ENCODE results near the gene ITPKA.

Gene ITPKA

GRCh38 chr15:41491889-41492288 lies 1.8 kb upstream of the ITPKA start:
- no peak for ATAC-seq

- ATAC-seq: no peak
These were observed 973 bp upstream of the ITPKA start for GRCh38 chr15:41492597-41493204.

GRCh38 chr15:41493902-41494189 lies 172 bp downstream of the ITPKA start:
- peak; percentile 14 to 27 for ATAC-seq

GRCh38 chr15:41494190-41494921 lies 682 bp downstream of the ITPKA start:
- no peak for ATAC-seq

DNA sequence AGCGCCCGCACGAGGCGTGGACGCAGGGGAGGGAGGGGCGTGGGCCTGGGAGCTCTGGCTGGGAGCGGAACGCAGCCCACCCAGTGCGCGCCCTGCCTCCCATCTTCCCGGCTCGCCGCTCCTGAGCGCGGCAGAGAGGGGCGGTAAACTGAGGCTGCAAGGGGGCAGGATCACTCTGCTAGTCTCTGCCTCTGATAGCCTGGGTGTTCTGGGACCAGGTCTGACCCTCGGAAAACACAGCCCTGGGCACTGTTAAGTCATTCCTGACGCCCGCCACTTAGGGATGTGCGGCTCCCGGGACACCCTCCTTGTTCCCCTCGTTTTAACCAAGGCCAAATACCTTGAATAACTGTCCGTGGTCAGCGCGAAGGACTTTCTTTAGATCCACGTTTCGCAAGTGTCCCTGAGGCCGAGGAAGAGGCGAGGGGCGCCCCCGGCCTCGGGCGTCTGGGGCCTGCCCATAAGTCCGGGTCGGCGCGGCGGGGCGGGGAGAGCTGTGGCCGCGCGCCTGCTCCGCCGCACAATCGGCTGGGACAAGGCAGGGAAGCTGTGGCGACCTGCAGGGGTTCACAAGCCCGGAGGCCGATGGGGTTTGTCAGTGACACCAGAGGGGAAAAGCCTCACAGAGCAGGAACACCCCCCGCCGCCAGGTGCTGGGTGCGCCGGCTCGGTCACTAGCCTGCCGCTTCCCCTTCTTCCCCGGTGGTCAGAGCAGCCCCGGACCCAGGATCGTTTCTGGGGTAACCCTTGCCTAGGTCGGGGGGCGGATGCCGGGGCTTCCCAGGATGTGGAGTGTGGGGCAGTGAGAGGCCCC lies 1.5 kb downstream of the ITPKA start:
- ATAC-seq: no peak

DNA sequence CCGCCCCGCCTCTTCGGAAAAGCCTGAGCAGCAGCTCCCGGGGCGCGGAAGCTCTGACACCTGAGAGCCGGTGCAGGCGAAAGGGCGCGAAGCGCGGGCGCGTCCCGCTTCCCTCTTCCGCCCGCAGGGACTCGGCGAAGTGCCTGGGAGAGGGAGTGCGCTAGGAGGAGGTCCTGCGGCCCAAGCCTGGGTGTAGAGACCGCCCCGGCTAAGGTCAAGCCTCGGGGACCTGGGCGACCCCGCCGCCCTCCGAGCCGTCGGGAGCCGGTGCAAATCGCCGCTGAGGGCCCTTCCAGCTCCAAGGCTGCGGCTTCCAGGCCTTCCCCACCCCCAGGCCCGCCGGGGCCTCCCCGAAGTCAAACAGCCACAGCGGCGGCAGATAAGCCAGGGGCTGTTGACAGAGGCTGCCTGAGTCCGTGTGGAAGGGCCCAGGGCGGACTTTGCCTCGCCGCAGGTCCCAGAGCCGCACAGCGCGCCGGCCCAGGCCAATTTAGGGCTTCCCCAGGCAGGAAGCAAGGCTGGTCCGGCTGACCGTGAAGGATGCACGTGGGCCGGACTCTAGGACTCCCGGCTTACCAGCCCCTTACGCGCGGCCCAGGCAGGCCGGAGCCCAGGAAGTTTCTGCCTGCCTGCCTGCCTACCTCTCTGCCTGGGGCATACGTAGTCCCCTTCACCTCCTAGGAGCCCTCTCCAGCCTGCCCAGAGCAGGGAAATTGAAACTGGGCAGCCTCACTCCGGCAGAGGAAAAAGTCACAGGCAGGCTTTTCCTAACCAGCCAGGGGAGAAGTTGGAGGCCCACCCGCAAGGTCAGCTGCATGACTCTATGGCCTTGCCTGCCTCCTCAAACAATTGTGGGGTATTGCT lies 2.3 kb downstream of the ITPKA start:
- ATAC-seq: no peak

- no peak for ATAC-seq
These were observed 5.0 kb downstream of the ITPKA start for GRCh38 chr15:41498657-41499056.

GRCh38 chr15:41499109-41499851 lies 5.6 kb downstream of the ITPKA start:
- ATAC-seq: no peak

DNA sequence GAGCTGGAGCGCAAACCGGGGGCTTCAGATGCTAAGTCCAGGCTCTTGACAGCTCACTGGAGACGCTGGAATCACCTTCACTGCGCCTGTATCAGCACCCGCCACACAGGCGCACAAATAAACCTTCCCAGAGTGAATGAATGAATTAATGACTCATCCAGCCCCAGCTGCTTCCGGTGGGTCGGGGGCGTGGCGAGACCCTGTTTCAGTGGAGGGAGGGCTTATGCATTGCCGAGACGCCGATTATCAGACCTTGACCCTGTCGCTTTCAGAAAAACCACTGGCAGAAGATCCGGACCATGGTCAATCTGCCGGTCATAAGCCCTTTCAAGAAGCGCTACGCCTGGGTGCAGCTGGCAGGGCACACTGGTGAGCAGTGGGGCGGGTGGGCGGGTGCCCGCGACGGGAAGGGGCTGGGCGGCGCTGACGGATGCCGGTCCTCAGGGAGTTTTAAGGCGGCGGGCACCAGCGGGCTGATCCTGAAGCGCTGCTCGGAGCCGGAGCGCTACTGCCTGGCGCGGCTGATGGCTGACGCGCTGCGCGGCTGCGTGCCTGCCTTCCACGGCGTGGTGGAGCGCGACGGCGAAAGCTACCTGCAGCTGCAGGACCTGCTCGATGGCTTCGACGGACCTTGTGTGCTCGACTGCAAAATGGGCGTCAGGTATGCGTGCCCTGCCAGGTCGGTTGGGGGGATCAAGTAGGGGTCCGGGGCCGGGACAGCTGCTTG lies 7.7 kb downstream of the ITPKA start:
- peak; percentile 48 to 63 for ATAC-seq

DNA sequence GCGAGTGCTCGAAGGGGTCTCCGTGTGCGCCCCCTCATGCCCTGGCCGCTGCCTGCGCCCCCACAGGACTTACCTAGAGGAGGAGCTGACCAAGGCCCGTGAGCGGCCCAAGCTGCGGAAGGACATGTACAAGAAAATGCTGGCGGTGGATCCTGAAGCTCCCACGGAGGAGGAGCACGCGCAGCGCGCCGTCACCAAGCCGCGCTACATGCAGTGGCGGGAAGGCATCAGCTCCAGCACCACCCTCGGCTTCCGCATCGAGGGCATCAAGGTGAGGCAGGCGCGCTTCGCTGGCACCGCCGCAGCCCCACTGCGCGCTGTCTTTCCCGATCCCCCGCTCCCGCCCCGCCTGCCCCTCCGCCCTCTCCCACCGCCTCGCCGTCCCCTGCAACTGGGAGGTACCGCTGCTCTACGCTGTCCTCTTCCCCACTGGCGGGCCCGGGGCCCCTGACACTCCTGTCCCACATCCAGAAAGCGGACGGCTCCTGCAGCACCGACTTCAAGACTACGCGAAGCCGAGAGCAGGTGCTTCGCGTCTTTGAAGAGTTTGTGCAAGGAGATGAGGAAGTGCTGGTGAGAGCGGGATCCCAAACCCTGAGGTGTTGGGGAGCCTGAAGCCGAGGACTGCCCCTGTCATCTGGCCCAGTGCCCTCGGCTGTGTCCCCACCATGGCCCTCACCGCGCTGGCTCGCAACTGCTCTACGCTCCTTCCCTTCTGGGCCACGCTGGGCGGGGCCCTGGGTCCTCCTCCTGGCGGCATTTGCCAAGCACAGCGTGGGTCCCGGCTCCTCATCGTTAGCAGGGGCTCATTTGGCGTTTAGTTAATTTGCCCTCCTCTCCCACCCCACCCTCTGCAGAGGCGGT lies 8.5 kb downstream of the ITPKA start:
- peak; percentile 52 to 65 for ATAC-seq

DNA sequence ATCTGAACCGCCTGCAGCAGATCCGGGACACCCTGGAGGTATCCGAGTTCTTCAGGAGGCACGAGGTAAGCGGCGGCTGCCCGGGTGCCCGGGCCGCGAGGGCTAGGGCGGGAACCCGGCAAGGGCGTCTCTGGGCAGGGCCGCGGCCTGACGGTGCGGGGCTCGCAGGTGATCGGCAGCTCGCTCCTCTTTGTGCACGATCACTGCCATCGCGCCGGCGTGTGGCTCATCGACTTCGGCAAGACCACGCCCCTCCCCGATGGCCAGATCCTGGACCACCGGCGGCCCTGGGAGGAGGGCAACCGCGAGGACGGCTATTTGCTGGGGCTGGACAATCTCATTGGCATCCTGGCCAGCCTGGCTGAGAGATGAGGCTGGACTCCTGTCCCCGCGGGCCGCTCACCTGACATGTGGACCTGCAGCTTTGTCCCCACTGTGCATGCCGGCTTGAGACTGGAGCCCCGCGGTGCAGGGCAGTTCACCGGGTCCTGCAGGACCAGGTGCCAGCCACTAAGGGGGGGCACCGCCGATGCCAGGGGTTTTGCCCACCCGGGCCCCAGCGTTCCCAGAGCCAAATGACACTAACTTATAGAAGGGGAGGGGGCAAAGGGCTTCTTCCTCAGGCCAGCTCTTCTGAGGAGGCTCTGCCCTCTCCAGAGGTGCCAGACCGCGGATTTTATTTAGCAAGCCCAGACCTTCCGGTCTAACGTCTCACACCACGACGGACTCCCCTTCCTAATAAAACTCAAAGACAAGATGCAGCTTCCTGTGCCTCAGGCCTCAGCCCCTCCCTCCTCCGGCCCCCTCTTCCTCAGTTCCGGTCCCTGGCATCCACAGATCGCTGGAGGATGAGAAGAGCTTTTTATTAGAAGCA lies 9.4 kb downstream of the ITPKA start:
- peak in 1 of 2 donors; percentile 8 for ATAC-seq

DNA sequence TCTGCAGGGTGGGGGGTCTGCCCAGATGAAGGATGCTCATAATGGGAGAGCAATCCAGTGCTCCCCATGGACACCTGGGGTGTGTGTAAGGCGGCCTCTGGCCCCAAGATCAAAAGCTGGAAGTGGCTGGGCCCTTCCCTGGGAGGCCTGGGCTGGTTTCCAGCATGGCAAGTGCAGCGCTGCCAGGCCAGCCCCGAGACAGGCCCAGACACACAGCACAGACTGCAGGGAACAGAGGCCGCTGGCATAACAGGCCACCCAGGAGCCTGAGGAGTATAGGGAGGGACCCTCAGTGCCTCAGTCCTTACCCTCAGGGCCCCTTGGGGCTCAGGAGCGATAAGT lies 10.0 kb downstream of the ITPKA start:
- ATAC-seq: no peak

- ATAC-seq: no peak
These were observed 11.2 kb downstream of the ITPKA start for GRCh38 chr15:41504751-41505492.

GRCh38 chr15:41505776-41506175 lies 12.1 kb downstream of the ITPKA start:
- ATAC-seq: no peak

GRCh38 chr15:41506796-41507341 lies 13.2 kb downstream of the ITPKA start:
- ATAC-seq: no peak

- ATAC-seq: no peak
These were observed 14.2 kb downstream of the ITPKA start for GRCh38 chr15:41507820-41508290.

DNA sequence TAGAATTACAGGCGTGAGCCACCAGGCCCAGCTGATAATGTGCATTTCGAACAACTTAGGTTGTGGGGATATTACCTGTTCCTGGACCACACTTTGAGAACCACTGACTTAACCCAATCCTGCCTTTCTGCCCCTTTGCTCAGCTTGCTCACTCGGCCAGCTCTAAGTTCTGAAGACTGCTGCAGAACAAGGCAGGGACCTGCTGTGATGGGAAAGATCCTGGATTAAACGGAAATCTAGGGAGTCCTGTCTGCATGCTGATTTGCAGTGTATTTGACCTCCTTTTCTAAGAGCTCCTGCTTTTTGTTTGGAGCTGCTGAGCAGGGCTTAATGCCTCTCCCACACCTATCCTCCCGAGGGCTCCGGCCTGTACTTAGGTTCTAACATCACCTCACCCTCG lies 17.1 kb downstream of the ITPKA start:
- no peak for ATAC-seq

- no peak for ATAC-seq
These were observed 17.7 kb downstream of the ITPKA start for GRCh38 chr15:41511331-41511898.

All from activated CD4-positive, CD25-positive, alpha-beta regulatory T cell treated with anti-CD3 and anti-CD28 coated beads, Interleukin-2, amount 50 U/mL, for 24 hours (primary cell).